Adipocyte (in vitro differentiated cells): ENCODE measurements around the gene TNFAIP2.

Experiments
- DNase-seq: peaks from one replicate; pipeline ENCODE4 v3.0.0-alpha.2; 2015; ENCODE audit warnings: low read depth
- H3K27me3 ChIP-seq: replicated peaks from 2 replicates; pipeline ENCODE4 v1.7.0; 2013; ENCODE audit warnings: mild to moderate bottlenecking, low read length, moderate library complexity; ENCODE audit not compliant: control insufficient read depth, insufficient read depth
- H3K36me3 ChIP-seq: 2 replicates; pipeline ENCODE4 v1.7.0; 2013; ENCODE audit warnings: low read length, mild to moderate bottlenecking, moderate library complexity; ENCODE audit not compliant: control insufficient read depth, insufficient read depth, severe bottlenecking
- H3K4me1 ChIP-seq: 2 replicates; pipeline ENCODE4 v1.7.0; 2013; ENCODE audit warnings: mild to moderate bottlenecking, low read length, moderate library complexity; ENCODE audit not compliant: control insufficient read depth, insufficient read depth
- H3K4me3 ChIP-seq: 2 replicates; pipeline ENCODE4 v1.7.0; 2013; ENCODE audit warnings: mild to moderate bottlenecking, low read length, moderate library complexity
- H3K9ac ChIP-seq: 2 replicates; pipeline ENCODE4 v1.7.0; 2013; ENCODE audit warnings: mild to moderate bottlenecking, low read length, moderate library complexity
- H3K9me3 ChIP-seq: 2 replicates; pipeline ENCODE4 v1.7.0; 2013; ENCODE audit warnings: mild to moderate bottlenecking, low read length, moderate library complexity; ENCODE audit not compliant: control insufficient read depth

The TNFAIP2 gene

DNA sequence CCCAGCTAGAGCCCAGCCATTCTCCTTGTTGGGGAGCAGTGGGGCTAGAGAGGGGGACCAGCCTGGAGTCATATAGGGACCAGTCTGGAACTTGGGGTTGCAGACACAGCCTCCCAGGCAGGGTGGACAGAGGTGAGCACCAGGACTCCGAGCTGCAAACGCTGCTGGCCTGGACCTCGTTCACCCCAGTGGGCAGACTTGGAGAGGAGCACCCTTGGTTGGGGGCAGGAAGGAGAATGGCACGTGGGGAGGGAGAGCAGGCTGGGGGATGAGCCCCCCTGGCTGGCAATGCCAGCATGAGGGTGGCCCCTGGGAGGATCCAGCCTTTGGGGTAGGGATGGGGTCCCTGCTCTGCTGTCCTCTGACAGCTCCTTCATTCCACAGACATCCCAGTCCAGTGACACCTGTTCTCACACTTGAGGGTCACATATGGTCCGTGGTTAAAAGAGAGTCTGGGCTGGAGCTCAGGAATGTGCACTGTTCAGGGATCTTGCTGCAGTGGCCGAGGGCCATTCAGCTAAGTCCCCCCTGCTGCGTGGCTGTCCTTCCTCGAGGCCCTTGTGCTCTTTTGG lies 36.4 kb upstream of the TNFAIP2 start:
- H3K27me3 ChIP-seq: peaks cover 15% of the 10 kb centered on the region
- no peaks in the 10 kb centered on the region for H3K36me3 ChIP-seq
- no peak overlapping the region for H3K9ac ChIP-seq
- DNase-seq: no peak
- no peak overlapping the region for H3K4me3 ChIP-seq
- H3K4me1 ChIP-seq: peaks cover 10% of the 10 kb centered on the region
- no peaks in the 10 kb centered on the region for H3K9me3 ChIP-seq

GRCh38 chr14:103087343-103087835 lies 35.9 kb upstream of the TNFAIP2 start:
- Histone ChIP-seq H3K9ac (no peak overlapping the region), H3K9me3 (no peaks in the 10 kb centered on the region), H3K27me3 (peaks cover 15% of the 10 kb centered on the region), H3K36me3 (no peaks in the 10 kb centered on the region), H3K4me1 (peaks cover 10% of the 10 kb centered on the region), H3K4me3 (no peak overlapping the region)
- no peak for DNase-seq

- peaks cover 10% of the 10 kb centered on the region for H3K4me1 ChIP-seq
- H3K27me3 ChIP-seq: peaks cover 15% of the 10 kb centered on the region
- H3K9ac ChIP-seq: no peak overlapping the region
- H3K36me3 ChIP-seq: no peaks in the 10 kb centered on the region
- no peaks in the 10 kb centered on the region for H3K9me3 ChIP-seq
- H3K4me3 ChIP-seq: no peak overlapping the region
- no peak for DNase-seq
Measured at GRCh38 chr14:103088921-103089320, 34.3 kb upstream of the TNFAIP2 start.

DNA sequence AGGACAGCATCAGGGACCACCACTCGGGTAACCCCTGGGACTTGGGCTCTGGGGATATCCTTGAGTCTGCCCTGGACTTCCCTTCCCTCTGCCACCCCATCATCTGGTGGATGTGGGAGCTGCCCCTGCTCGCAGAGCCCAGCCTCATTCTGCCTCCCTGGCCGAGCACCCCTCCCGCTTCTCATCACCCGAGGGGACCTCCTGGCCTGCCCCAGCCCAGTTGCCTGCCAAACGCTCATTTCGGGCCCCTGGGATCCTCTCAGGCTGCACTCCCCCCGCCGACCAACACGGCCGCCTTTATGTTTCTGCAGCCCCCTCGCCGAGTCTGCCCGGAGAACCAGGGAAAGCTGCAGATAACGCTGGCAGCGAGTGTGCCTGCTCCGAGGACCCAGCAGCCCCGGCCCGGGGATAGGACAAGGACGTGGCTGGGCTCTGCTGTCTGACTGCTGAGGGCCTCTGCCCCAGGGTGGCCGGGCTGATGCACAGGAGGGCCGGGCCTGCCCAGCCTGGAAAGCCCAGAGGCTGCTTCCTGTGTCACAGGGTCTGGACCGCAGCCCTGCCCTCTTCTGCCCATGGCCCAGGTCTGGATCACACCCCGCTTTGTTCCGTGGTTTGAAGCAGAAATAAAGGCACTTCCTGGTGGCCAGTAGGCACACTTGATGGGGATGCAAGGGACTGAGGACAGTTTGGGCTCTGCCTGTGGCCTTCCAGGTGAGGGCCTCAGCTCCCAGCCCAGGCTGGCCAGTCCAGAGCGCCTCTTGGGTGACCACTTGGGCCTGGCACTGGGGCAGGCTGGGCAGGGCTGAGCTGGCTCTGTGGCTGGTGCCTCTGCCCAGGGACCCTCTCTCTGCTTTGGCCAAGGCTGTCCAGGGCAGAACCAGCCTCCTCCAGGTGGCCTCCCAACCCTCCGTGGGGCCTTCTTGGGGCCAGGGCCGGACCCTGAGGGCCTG lies 33.6 kb upstream of the TNFAIP2 start:
- no peak for DNase-seq
- Histone ChIP-seq H3K9me3 (no peaks in the 10 kb centered on the region), H3K9ac (no peak overlapping the region), H3K27me3 (peaks cover 11% of the 10 kb centered on the region), H3K4me3 (no peak overlapping the region), H3K36me3 (no peaks in the 10 kb centered on the region), H3K4me1 (peaks cover 4% of the 10 kb centered on the region)

DNA sequence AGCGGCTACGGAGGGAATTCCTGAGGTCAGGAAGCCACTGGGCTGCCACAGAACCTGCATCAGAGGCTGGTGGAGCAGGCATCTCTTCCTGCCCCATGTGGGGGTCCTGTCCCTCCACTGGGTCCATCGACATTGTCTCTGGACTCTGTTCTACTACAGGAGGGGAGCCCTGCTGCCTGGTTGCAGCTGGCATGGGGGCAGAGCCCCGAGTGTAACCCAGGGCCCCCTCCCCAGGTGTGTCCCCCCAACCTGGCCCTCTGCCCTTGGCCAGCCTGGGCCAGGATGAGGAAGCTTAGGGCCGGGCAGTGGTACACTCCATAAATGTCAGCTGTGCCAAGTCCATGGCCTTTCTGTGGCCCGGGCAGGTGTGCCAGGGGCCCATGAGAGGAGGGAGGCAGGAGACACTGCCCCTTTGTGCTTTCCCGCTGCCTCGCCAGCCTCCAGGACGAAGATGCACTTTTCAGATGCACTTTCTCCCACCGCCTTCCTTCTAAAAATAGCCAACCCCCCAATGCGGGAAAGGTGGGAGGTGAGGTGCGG lies 32.7 kb upstream of the TNFAIP2 start:
- Histone ChIP-seq H3K4me1 (peaks cover 3% of the 10 kb centered on the region), H3K36me3 (no peaks in the 10 kb centered on the region), H3K4me3 (no peak overlapping the region), H3K27me3 (peaks cover 5% of the 10 kb centered on the region), H3K9ac (no peak overlapping the region), H3K9me3 (no peaks in the 10 kb centered on the region)
- DNase-seq: no peak

- Histone ChIP-seq H3K9ac (peak overlapping the region; percentile 46), H3K4me3 (peak overlapping the region; percentile 61)
- peak; percentile 54 for DNase-seq
Measured at GRCh38 chr14:103091041-103091882, 32.0 kb upstream of the TNFAIP2 start.

GRCh38 chr14:103091883-103092222 lies 31.4 kb upstream of the TNFAIP2 start:
- Histone ChIP-seq H3K4me1 (peaks cover 3% of the 10 kb centered on the region), H3K4me3 (peak overlapping the region; percentile 61), H3K9ac (peak overlapping the region; percentile 46), H3K36me3 (no peaks in the 10 kb centered on the region), H3K27me3 (peaks cover 4% of the 10 kb centered on the region), H3K9me3 (no peaks in the 10 kb centered on the region)
- no peak for DNase-seq

More at GRCh38 chr14:103091041-103091882, 32.0 kb upstream of the TNFAIP2 start:
- Histone ChIP-seq H3K36me3 (no peaks in the 10 kb centered on the region), H3K27me3 (peaks cover 4% of the 10 kb centered on the region), H3K4me1 (peaks cover 3% of the 10 kb centered on the region), H3K9me3 (no peaks in the 10 kb centered on the region)

GRCh38 chr14:103093856-103094405 lies 29.3 kb upstream of the TNFAIP2 start:
- DNase-seq: no peak
- Histone ChIP-seq H3K4me1 (peaks cover 3% of the 10 kb centered on the region), H3K27me3 (peaks cover 4% of the 10 kb centered on the region), H3K9ac (peak overlapping the region; percentile 51), H3K4me3 (no peak overlapping the region), H3K9me3 (no peaks in the 10 kb centered on the region), H3K36me3 (no peaks in the 10 kb centered on the region)

GRCh38 chr14:103094406-103095209 lies 28.7 kb upstream of the TNFAIP2 start, which contains the start of gene EXOC3L4:
EXOC3L4 (plus strand) TSS chr14:103094725; CDS start chr14:103100220, 5,495 bp downstream.
- H3K27me3 ChIP-seq: peaks cover 4% of the 10 kb centered on the region
- peak within 1 kb of the TSS; percentile 64 for H3K9ac ChIP-seq
- peaks cover 3% of the 10 kb centered on the region for H3K4me1 ChIP-seq
- no peaks in the 10 kb centered on the region for H3K36me3 ChIP-seq
- peak within 1 kb of the TSS; percentile 23 for H3K4me3 ChIP-seq
- no peak for DNase-seq
- H3K9me3 ChIP-seq: no peaks in the 10 kb centered on the region

DNA sequence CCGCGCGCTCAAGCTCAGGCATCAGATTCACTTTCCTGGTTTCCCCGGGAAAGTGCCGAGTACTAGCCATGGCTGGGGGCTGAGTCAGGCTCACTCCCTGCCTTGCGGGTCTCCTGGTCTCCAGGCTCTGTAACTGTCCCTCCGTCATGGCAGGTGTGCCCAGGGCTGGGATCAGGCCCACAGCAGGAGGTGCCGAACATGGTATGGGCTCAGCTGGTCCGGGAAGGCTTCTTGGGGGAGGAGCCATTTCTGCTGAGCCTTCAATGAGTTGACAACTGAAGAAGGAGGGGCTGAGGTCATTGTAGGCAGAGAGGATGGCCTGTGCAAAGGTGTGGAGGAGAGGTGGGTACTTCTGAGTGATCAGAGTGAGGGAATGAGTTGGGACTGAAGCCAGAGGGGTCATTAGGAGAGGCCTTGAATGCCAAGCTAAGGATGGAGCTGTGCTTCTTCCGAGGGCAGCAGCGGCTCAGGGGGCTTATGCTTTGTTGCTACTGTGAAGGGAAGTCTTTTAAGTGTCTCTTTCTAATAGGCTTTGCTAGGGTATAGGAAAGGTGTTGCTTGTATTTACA lies 28.0 kb upstream of the TNFAIP2 start:
- Histone ChIP-seq H3K4me1 (peaks cover 3% of the 10 kb centered on the region), H3K9ac (peak overlapping the region; percentile 64), H3K4me3 (peak overlapping the region; percentile 23), H3K36me3 (no peaks in the 10 kb centered on the region), H3K9me3 (no peaks in the 10 kb centered on the region), H3K27me3 (peaks cover 4% of the 10 kb centered on the region)
- no peak for DNase-seq
